Measurements from ENCODE around the gene PDZD2.

DNA sequence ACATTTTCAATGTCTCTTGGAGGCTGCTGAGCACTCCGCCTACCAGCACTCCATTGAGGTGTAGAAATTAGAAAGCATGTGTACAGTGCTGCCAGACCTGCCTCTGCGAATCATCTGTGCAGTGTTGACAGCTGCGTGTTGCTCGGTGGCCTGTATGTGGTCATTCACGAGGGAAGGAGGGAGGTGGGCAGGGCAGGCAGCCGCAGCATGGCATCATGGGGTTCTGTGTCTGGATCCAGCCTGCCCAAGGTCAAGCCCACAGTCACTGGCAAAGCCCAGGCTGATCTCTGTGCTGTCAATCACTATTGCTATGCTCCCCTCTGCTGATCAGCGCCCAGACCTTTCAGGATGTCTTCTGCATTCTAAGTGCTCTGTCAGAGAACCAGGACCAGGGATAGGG, 8.0 kb upstream of the PDZD2 start:
- TF ChIP-seq, protein P1, sequence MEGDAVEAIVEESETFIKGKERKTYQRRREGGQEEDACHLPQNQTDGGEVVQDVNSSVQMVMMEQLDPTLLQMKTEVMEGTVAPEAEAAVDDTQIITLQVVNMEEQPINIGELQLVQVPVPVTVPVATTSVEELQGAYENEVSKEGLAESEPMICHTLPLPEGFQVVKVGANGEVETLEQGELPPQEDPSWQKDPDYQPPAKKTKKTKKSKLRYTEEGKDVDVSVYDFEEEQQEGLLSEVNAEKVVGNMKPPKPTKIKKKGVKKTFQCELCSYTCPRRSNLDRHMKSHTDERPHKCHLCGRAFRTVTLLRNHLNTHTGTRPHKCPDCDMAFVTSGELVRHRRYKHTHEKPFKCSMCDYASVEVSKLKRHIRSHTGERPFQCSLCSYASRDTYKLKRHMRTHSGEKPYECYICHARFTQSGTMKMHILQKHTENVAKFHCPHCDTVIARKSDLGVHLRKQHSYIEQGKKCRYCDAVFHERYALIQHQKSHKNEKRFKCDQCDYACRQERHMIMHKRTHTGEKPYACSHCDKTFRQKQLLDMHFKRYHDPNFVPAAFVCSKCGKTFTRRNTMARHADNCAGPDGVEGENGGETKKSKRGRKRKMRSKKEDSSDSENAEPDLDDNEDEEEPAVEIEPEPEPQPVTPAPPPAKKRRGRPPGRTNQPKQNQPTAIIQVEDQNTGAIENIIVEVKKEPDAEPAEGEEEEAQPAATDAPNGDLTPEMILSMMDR (IDR thresholded peaks at IDR 0.05), result no peak
- TF ChIP-seq ZFX (IDR thresholded peaks at IDR 0.05; ENCODE audit: borderline replicate concordance), result no peak

All from 22Rv1 (cell line).